ENCODE results near the gene HSPBP1.

HSPBP1 gene

DNA sequence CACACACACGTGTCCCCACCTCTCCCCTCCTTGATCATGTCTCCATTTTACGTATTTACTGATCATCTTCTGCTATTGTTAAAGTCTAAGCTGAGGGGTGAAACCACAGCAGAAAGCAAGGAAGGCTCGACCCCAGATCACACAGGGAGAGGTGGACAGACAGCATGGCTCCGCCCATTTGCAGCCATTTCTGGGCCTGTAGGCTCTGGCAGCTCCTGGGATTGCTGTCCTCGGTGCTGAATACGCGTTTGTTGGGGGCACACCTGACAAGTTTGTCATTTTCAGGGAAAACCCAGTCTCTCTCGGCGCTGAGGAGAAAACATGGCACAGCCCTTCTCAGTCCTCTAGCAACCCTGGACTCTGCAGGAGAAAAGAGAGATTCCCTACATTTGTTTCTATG lies 59.4 kb downstream of the HSPBP1 start:
- TF ChIP-seq ZNF274 (IDR thresholded peaks at IDR 0.05; ENCODE audit: low read depth, low read length) = no peak
- H3K4me3 ChIP-seq (ENCODE audit: low read length) = no peak overlapping the region

DNA sequence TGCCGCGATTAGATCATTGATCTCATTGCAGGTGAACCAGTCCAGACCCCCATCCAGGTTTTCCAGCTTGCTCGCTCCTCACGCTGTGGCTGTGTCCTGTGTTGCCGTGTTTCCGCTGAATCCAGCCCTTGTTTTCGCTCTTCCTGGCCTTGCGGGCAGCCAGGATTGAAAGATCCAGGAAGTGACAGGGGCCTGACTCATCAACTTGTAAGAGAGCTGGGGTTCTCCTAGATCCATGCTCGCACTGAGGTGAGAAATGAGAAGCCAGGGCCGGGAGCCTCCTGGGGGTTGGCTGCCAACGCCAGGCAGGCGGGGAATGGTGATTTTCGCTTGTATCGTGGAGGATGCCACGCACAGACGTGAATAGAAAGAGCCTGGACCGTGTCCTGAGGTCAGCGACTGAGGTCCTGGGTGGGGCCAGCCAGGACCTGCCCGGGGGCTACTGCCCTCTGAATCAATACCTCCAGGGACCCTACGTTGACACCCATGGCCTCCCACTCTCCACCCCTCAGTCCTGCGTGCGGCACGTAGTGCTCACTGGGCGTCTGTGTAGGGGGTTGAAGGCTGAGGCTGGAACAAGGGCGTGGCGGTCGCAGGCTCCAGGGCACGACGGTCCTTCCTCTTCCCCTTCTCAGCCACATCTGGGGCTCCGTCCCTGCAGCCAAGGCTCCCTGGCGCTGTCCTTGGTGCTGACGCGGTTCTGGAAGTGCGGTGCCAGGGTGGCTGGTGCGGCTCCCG lies 63.3 kb downstream of the HSPBP1 start:
- peak overlapping the region; percentile 27; the same call in 1 of the 2 replicates for H3K4me3 ChIP-seq (ENCODE audit: low read length)

DNA sequence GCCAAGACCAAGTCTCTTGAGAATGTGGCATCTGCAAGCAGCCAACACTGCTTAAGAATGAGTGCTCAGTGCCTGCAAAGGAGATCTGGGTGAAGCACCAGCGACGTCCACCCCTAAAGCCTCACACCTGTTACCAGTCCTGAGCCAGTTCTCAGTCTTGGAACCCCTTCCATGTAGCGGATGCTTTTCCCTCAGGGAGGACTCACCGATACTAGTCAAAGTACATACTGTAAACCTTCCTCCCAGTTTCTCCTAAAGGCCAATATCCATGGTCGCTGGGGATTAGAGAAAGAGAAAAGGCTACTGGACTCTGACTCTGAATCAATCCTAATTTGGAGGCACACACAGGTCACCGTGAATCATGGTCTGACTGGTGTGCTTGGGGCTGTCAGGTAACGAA lies 66.4 kb downstream of the HSPBP1 start:
- TF ChIP-seq ZNF274 (IDR thresholded peaks at IDR 0.05; ENCODE audit: low read depth, low read length) = no peak
- H3K4me3 ChIP-seq (ENCODE audit: low read length) = no peak overlapping the region

More for the DNA sequence above, 63.3 kb downstream of the HSPBP1 start:
- TF ChIP-seq ZNF274 (IDR thresholded peaks at IDR 0.05; ENCODE audit: low read depth, low read length) = no peak

- no peak overlapping the region for H3K4me3 ChIP-seq (ENCODE audit: low read length)
- no peak for TF ChIP-seq ZNF274 (IDR thresholded peaks at IDR 0.05; ENCODE audit: low read depth, low read length)
Measured at GRCh38 chr19:55212447-55212846, 67.5 kb downstream of the HSPBP1 start.
